ENCODE data around the gene CHRNA1.

GRCh38 chr2:174807931-174808330 is 43.7 kb upstream of the CHRNA1 start:
- TF ChIP-seq CTCF (IDR thresholded peaks at IDR 0.05) (no peak), POLR2AphosphoS5 (IDR thresholded peaks at IDR 0.05) (no peak)
